Astrocyte (in vitro differentiated cells and primary cell): ENCODE measurements around the gene APOC3.

Experiments used
- CTCF ChIP-seq: IDR thresholded peaks from 2 replicates; pipeline ENCODE4 v1.5.1; 2011; ENCODE audit warnings: low read depth, mild to moderate bottlenecking, inconsistent platforms, low read length, moderate library complexity; ENCODE audit not compliant: insufficient read depth
- EZH2 ChIP-seq: IDR thresholded peaks from 2 replicates; pipeline ENCODE4 v1.6.1; 2012; ENCODE audit warnings: mild to moderate bottlenecking, low read length, inconsistent platforms; ENCODE audit not compliant: insufficient read depth

DNA sequence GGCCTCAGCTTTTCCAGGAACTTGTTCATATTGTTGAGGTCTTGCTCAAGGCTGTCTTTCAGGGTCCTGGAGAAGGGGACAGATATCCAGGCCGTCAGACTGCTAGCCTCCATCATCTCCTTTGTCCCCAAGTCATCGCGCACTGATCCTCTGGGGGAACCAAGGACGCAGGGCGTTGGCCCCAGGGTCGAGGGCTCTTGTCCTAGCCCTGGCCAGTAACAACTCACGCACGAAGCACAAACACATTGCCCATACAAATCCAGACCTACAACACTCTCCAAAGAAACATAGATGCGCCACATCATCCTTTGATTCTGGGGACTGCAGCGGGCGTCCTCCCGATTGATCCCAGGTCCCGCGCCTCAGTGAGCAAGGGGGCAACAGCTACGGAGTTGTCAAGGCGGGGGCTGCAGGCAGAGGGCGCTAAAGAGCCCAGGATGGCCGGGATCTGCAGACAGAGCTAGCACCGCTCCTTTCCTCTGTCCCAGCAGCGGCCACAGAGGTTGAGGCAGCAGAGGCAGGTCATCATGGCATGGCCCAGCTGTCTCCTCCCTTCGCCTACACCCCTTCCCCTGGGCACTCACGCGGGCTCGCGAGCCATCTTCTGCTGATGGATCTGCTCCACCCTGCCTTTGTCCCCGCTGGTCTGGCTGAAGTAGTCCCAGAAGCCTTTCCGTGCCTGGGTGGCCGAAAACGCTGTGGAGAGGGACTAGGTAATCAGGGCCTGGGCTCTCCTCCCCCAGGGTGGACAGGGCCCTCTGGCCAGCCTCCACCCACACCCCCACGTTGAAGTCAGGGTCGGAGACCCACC is 38.5 kb upstream of the APOC3 start:
- peak; percentile 66 for TF ChIP-seq CTCF
- no peak for TF ChIP-seq EZH2
